Measurements from ENCODE around the gene INSRR. TPM values are rescaled to one million over a fixed set of nuclear protein-coding genes. Genes with fewer than 3 reads are reported as not detected.

INSRR gene
- total and polyA plus RNA-seq, 2 of the 8 experiments (the other 6 are each of a cell fraction or from before 2014, with no cell fraction given), result 0.02 TPM; not detected in 1

DNA sequence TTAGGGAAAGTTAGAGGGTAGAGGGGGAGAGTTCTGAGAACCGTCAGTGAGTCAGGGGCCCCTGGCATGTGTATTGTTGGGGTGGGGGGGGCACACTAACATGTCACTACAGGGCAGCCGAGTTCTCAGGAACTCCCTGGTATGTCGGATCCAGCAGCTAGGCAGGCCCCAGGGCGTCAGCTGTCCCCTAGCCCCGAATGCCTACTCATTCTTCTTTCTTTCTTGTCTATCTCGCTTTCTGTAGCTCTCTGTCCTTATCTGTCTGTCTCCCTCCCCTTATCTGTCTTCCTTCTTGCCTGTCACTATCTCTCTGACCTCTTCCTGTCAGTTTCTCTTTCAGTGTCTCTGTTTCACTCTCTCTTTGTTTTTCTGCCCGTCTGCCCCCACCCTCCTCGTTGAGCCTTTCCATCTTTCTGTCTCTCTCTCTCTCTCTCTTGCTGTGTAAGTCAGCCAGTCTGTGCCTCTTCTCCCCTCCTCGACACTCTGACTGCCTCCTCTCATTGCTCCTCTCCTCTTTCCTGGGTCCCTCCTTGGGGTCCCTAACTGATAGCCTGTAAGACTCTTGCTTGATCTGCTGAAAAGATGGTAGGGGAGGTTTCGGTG is 4.2 kb upstream of the INSRR start:
- Histone ChIP-seq H3K9me3 (ENCODE audit: insufficient read depth in 2 of 2, low read depth in 1 of 2, low read length in 1 of 2) (no peaks in the 10 kb centered on the region), H3K79me2 (ENCODE audit: control insufficient read depth in 1 of 2, insufficient read depth in 2 of 2, low read length in 2 of 2) (no peaks in the 10 kb centered on the region), H3K14ac (ENCODE audit: insufficient read length) (no peak overlapping the region), H3K23ac (ENCODE audit: insufficient read length) (no peak overlapping the region), H3K79me1 (ENCODE audit: low read depth, low read length) (no peaks in the 10 kb centered on the region), H4K91ac (replicated peaks; ENCODE audit: insufficient read length, low read length) (no peak overlapping the region), H2BK120ac (replicated peaks; ENCODE audit: low read depth, low read length) (no peak overlapping the region), H3K18ac (ENCODE audit: extremely low read depth, low read length) (no peak overlapping the region), H2BK5ac (ENCODE audit: low read depth, low read length) (no peak overlapping the region), H4K20me1 (replicated peaks in 1 of 2; ENCODE audit: control insufficient read depth in 1 of 2, insufficient read depth in 2 of 2, low read length in 2 of 2) (peaks cover 1 to 7% of the 10 kb centered on the region in 2 experiments), H3K27me3 (replicated peaks in 1 of 4; ENCODE audit: control insufficient read depth in 3 of 4, extremely low read depth in 1 of 4, insufficient read depth in 3 of 4, low read length in 3 of 4) (peaks cover 46 to 73% (median 65%) of the 10 kb centered on the region in 4 experiments), H2BK15ac (ENCODE audit: low read length) (no peak overlapping the region), H3K23me2 (ENCODE audit: low read depth, low read length) (peaks cover 19% of the 10 kb centered on the region; the same call in 1 of the 2 replicates), H3K4me2 (ENCODE audit: insufficient read depth in 1 of 2, low read depth in 2 of 2, low read length in 2 of 2) (no peak overlapping the region), H3K36me3 (ENCODE audit: control insufficient read depth in 2 of 4, insufficient read depth in 4 of 4, low read length in 3 of 4) (peaks cover 0 to 2% (median 0%) of the 10 kb centered on the region in 4 experiments; a peak in 1 of 8 replicates), H3K4me1 (replicated peaks in 1 of 4; ENCODE audit: control insufficient read depth in 3 of 4, insufficient read depth in 4 of 4, low read length in 3 of 4) (peaks cover 0 to 21% (median 15%) of the 10 kb centered on the region in 4 experiments; a peak in 5 of 7 replicates), H4K5ac (ENCODE audit: insufficient read length, low read depth, low read length) (no peak overlapping the region), H2BK12ac (ENCODE audit: low read depth, low read length) (no peak overlapping the region), H3K27ac (ENCODE audit: low read depth, low read length) (no peak overlapping the region), H2BK20ac (ENCODE audit: low read length) (no peak overlapping the region), H3K56ac (replicated peaks; ENCODE audit: insufficient read length, low read depth, low read length) (no peak overlapping the region), H2AK5ac (ENCODE audit: low read depth, low read length) (no peak overlapping the region), H2AFZ (ENCODE audit: low read length) (no peak overlapping the region), H3K9ac (replicated peaks in 1 of 4; ENCODE audit: extremely low read depth in 1 of 4, low read depth in 3 of 4, low read length in 3 of 4) (no peak overlapping the region), H4K8ac (ENCODE audit: extremely low read depth, insufficient read depth, low read length) (no peak overlapping the region), H3K4ac (replicated peaks; ENCODE audit: insufficient read length, low read depth, low read length) (no peak overlapping the region), H3K4me3 (ENCODE audit: extremely low read depth in 1 of 4, insufficient read depth in 2 of 4, low read depth in 3 of 4, low read length in 4 of 4) (no peak overlapping the region)
- WGBS, 2 experiments (ENCODE audit: extremely low coverage in 1 of 2, insufficient coverage in 1 of 2, insufficient read length in 1 of 2, insufficient replicate concordance in 2 of 2, low coverage in 1 of 2, low lambda C conversion rate in 2 of 2, missing lambda C conversion rate in 1 of 2), result 60% methylated on average over 10 of the region's 10 CpGs; no CpG with 5 or more reads in 1 of the 2 experiments
- no peak for FAIRE-seq
- CTCF ChIA-PET (ENCODE audit: partially characterized antibody), result interaction anchor here (1.0 to 25.2 kb wide), 11 partner anchors 13 to 236 kb away, joined by 3 to 719 read pairs (median 84); partner anchors contain the start of genes CRABP2, LRRC71 and PEAR1
- DNase-seq (ENCODE audit: low read depth in 1 of 2, low spot score in 2 of 2), result no peak
- POLR2A ChIA-PET (ENCODE audit: partially characterized antibody), result no interaction called here
- TF ChIP-seq BRCA1 (IDR thresholded peaks at IDR 0.05; ENCODE audit: low read depth, low read length), result no peak
- no peak for TF ChIP-seq SIRT6 (IDR thresholded peaks at IDR 0.05; ENCODE audit: low read length)
- TF ChIP-seq POLR2AphosphoS5 (IDR thresholded peaks at IDR 0.05; ENCODE audit: low read depth, low read length), result no peak
- no peak for TF ChIP-seq GTF2F1 (IDR thresholded peaks at IDR 0.05; ENCODE audit: borderline replicate concordance, low read depth, low read length)
- no peak for TF ChIP-seq CHD2 (IDR thresholded peaks at IDR 0.05; ENCODE audit: low read length)
- TF ChIP-seq, protein P1, sequence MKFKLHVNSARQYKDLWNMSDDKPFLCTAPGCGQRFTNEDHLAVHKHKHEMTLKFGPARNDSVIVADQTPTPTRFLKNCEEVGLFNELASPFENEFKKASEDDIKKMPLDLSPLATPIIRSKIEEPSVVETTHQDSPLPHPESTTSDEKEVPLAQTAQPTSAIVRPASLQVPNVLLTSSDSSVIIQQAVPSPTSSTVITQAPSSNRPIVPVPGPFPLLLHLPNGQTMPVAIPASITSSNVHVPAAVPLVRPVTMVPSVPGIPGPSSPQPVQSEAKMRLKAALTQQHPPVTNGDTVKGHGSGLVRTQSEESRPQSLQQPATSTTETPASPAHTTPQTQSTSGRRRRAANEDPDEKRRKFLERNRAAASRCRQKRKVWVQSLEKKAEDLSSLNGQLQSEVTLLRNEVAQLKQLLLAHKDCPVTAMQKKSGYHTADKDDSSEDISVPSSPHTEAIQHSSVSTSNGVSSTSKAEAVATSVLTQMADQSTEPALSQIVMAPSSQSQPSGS (IDR thresholded peaks at IDR 0.05; ENCODE audit: low read length), result no peak
- no peak for TF ChIP-seq NRF1 (IDR thresholded peaks at IDR 0.05; ENCODE audit: low read depth, low read length)
- no peak for TF ChIP-seq TAF7 (optimal IDR thresholded peaks at IDR 0.05; ENCODE audit: borderline replicate concordance, low read depth, low read length)
- no peak for TF ChIP-seq YY1 (IDR thresholded peaks at IDR 0.05; ENCODE audit: low read depth, low read length)
- TF ChIP-seq SUZ12 (IDR thresholded peaks at IDR 0.05; ENCODE audit: low read length), result no peak
- TF ChIP-seq SRF (IDR thresholded peaks at IDR 0.05; ENCODE audit: low read depth, low read length), result no peak
- no peak for TF ChIP-seq KDM4A (IDR thresholded peaks at IDR 0.05; ENCODE audit: low read depth, low read length, severe bottlenecking)
- TF ChIP-seq JUND (IDR thresholded peaks at IDR 0.05; ENCODE audit: low read length), result no peak
